PC-3 (cell line): Measurements from ENCODE around the gene FBLN1. TPM values are rescaled to one million over a fixed set of nuclear protein-coding genes. Genes with fewer than 3 reads are reported as not detected.
"Not testable (repeated sequence)": the region's sequence is repeated elsewhere in the genome, so short reads cannot be mapped to it uniquely, and the experiment has no call there.

Experiments
- ATAC-seq: fragments of 200-7000 bp; cut with Tn5 transposase; 2 replicates; pipeline ENCODE4 v1.9.1; 2020; ENCODE audit warnings: mild to moderate bottlenecking, moderate library complexity
- BruUV-seq: library from RNA; stranded (reverse); fragments of 400-500 nt; replicated peaks from 2 replicates; lab custom pipeline; 2021; lab: Mats Ljungman, UMichigan
- CTCF ChIA-PET: fragments of 300-600 bp; sonication (Branson Sonifier 250); formaldehyde crosslinking; loops from one replicate; lab custom pipeline; 2022; ENCODE audit warnings: antibody characterized with exemption; lab: Charles Lee
- POLR2A ChIA-PET: fragments of 300-600 bp; sonication (Branson Sonifier 250); formaldehyde crosslinking; loops from one replicate; lab custom pipeline; 2022; ENCODE audit warnings: antibody characterized with exemption; ENCODE audit not compliant: unreplicated experiment; lab: Charles Lee
- DNase-seq: peaks from one replicate; pipeline ENCODE4 v3.0.0-alpha.2; 2015
- H2AFZ ChIP-seq: fragments of 300-600 bp; sonication (generic); 2 replicates; pipeline ENCODE4 v1.6.0; 2016; ENCODE audit warnings: antibody characterized with exemption, low read length
- H3F3A ChIP-seq: fragments of 300-600 bp; sonication (generic); one replicate; pipeline ENCODE4 v1.6.0; 2017; ENCODE audit warnings: antibody characterized with exemption, low read length, control low read depth, mild to moderate bottlenecking; ENCODE audit not compliant: unreplicated experiment
- H3K27ac ChIP-seq: fragments of 300-600 bp; sonication (generic); 2 replicates; pipeline ENCODE4 v1.5.1; 2016; ENCODE audit warnings: mild to moderate bottlenecking, low read length
- H3K27me3 ChIP-seq: fragments of 300-600 bp; sonication (generic); 2 replicates; pipeline ENCODE4 v1.6.1; 2016; ENCODE audit warnings: low read length, mixed read lengths
- H3K36me3 ChIP-seq: fragments of 300-600 bp; sonication (generic); 2 replicates; pipeline ENCODE4 v1.6.1; 2016; ENCODE audit warnings: low read depth, mixed run types, low read length, mixed read lengths
- H3K4me1 ChIP-seq: fragments of 300-600 bp; sonication (generic); 2 replicates; pipeline ENCODE4 v1.5.1; 2016; ENCODE audit warnings: low read length; ENCODE audit not compliant: insufficient read depth
- H3K4me2 ChIP-seq: fragments of 300-600 bp; sonication (generic); 2 replicates; pipeline ENCODE4 v1.6.0; 2016; ENCODE audit warnings: low read length
- H3K4me3 ChIP-seq: fragments of 300-600 bp; sonication (generic); 2 replicates; pipeline ENCODE4 v1.5.1; 2016; ENCODE audit warnings: mild to moderate bottlenecking, low read length, mixed read lengths
- H3K79me2 ChIP-seq: fragments of 300-600 bp; sonication (generic); 2 replicates; pipeline ENCODE4 v1.6.1; 2017; ENCODE audit warnings: low read length, mixed read lengths
- H3K9ac ChIP-seq: fragments of 300-600 bp; sonication (generic); 2 replicates; pipeline ENCODE4 v1.6.0; 2016; ENCODE audit warnings: mild to moderate bottlenecking, low read length
- H3K9me2 ChIP-seq: fragments of 300-600 bp; sonication (generic); replicated peaks from 2 replicates; pipeline ENCODE4 v1.6.1; 2016; ENCODE audit warnings: mixed run types, low read length, mixed read lengths
- H3K9me3 ChIP-seq: fragments of 300-600 bp; sonication (generic); 2 replicates; pipeline ENCODE4 v1.6.1; 2016; ENCODE audit warnings: low read length, mixed read lengths
- H4K20me1 ChIP-seq: fragments of 300-600 bp; sonication (generic); 2 replicates; pipeline ENCODE4 v1.6.1; 2016; ENCODE audit warnings: low read length, mixed read lengths
- CTCF ChIP-seq: fragments of 300-600 bp; sonication (generic); conservative IDR thresholded peaks from 2 replicates; pipeline ENCODE4 v1.5.1; 2017; ENCODE audit warnings: antibody characterized with exemption, low read depth, mild to moderate bottlenecking, low read length
- EZH2 ChIP-seq: fragments of 300-600 bp; sonication (generic); IDR thresholded peaks from one replicate; pipeline ENCODE4 v1.6.1; 2017; ENCODE audit warnings: antibody characterized with exemption, mild to moderate bottlenecking, low read length; ENCODE audit not compliant: unreplicated experiment
- EZH2phosphoT487 ChIP-seq: fragments of 300-600 bp; sonication (generic); IDR thresholded peaks from 2 replicates; pipeline ENCODE4 v1.6.1; 2018; ENCODE audit warnings: mild to moderate bottlenecking, antibody characterized with exemption, low read length, borderline replicate concordance
- intact Hi-C: fragments of 100-400 bp; cut with micrococcal nuclease; formaldehyde crosslinking; loops from 2 replicates; pipeline ENCODE4 v1.9.0; 2023
- total RNA-seq: library from RNA; depleted of rRNA; stranded (reverse); fragments of >200 nt; gene quantifications from 2 replicates; pipeline ENCODE4 v1.2.3, GENCODE V29; 2014

Gene FBLN1
- total RNA-seq, 1 experiment from 2014 or later, result 13.4 TPM

GRCh38 chr22:45587638-45588505 is 85.2 kb downstream of the FBLN1 start:
- no peaks in the 10 kb centered on the region for H3K27me3 ChIP-seq
- no peak overlapping the region for H3K9ac ChIP-seq
- BruUV-seq, result no TSS peak
- POLR2A ChIA-PET, result no interaction called here
- peak overlapping the region; percentile 32; the same call in 1 of the 2 replicates for H2AFZ ChIP-seq
- no peaks in the 10 kb centered on the region for H3K9me2 ChIP-seq
- CTCF ChIA-PET, result no interaction called here
- H3K9me3 ChIP-seq, result no peaks in the 10 kb centered on the region
- H4K20me1 ChIP-seq, result no peaks in the 10 kb centered on the region
- intact Hi-C loops, result no loop called here
- H3K4me1 ChIP-seq, result no peaks in the 10 kb centered on the region; the same call in 1 of the 2 replicates
- no peak for TF ChIP-seq EZH2phosphoT487
- TF ChIP-seq CTCF, result no peak
- no peak for TF ChIP-seq EZH2
- DNase-seq (peak; percentile 29), ATAC-seq (peak; percentile 27)
- no peaks in the 10 kb centered on the region for H3K36me3 ChIP-seq
- H3K79me2 ChIP-seq, result no peaks in the 10 kb centered on the region
- H3F3A ChIP-seq, result no peaks in the 10 kb centered on the region
- no peak overlapping the region for H3K27ac ChIP-seq
- H3K4me3 ChIP-seq, result no peak overlapping the region
- no peak overlapping the region for H3K4me2 ChIP-seq

- ChIA-PET POLR2A (no interaction called here), CTCF (no interaction called here)
- BruUV-seq, result no TSS peak
- Histone ChIP-seq H3K27ac (no peak overlapping the region), H3K9me3 (no peaks in the 10 kb centered on the region), H3K4me1 (no peaks in the 10 kb centered on the region; the same call in 1 of the 2 replicates), H3K9me2 (no peaks in the 10 kb centered on the region), H3K4me3 (no peak overlapping the region), H3K36me3 (no peaks in the 10 kb centered on the region), H2AFZ (no peak overlapping the region), H3K27me3 (no peaks in the 10 kb centered on the region), H3K4me2 (no peak overlapping the region), H4K20me1 (no peaks in the 10 kb centered on the region), H3F3A (no peaks in the 10 kb centered on the region), H3K9ac (no peak overlapping the region), H3K79me2 (no peaks in the 10 kb centered on the region)
- intact Hi-C loops, result no loop called here
- ATAC-seq, result no peak
- no peak for DNase-seq
- TF ChIP-seq EZH2, result no peak
- no peak for TF ChIP-seq CTCF
- no peak for TF ChIP-seq EZH2phosphoT487
These were observed 86.9 kb downstream of the FBLN1 start for GRCh38 chr22:45589556-45589955.

- Histone ChIP-seq H4K20me1 (no peaks in the 10 kb centered on the region), H3K36me3 (no peaks in the 10 kb centered on the region), H3K4me3 (no peak overlapping the region), H3K4me2 (no peak overlapping the region), H3K9me3 (no peaks in the 10 kb centered on the region), H3K27ac (no peak overlapping the region), H3K4me1 (no peaks in the 10 kb centered on the region; the same call in 1 of the 2 replicates), H3K9me2 (no peaks in the 10 kb centered on the region), H2AFZ (no peak overlapping the region), H3K9ac (no peak overlapping the region), H3F3A (no peaks in the 10 kb centered on the region), H3K27me3 (no peaks in the 10 kb centered on the region), H3K79me2 (no peaks in the 10 kb centered on the region)
- TF ChIP-seq CTCF, result no peak
- TF ChIP-seq EZH2, result no peak
- ATAC-seq (no peak), DNase-seq (no peak)
- ChIA-PET POLR2A (no interaction called here), CTCF (no interaction called here)
- BruUV-seq, result no TSS peak
- intact Hi-C loops, result no loop called here
These were observed 87.6 kb downstream of the FBLN1 start for GRCh38 chr22:45590262-45590661.

- H3K27me3 ChIP-seq, H4K20me1 ChIP-seq, H3K9ac ChIP-seq, H3K4me2 ChIP-seq, H3F3A ChIP-seq, CTCF ChIA-PET, H3K27ac ChIP-seq, H3K4me3 ChIP-seq, H3K79me2 ChIP-seq, H3K9me3 ChIP-seq, H3K9me2 ChIP-seq, BruUV-seq, H3K36me3 ChIP-seq, ATAC-seq, DNase-seq, POLR2A ChIA-PET, H2AFZ ChIP-seq, H3K4me1 ChIP-seq, intact Hi-C loops: not testable (repeated sequence)
These were observed 89.0 kb downstream of the FBLN1 start for GRCh38 chr22:45591633-45592213.
